ENCODE data around the gene TBL2.

DNA sequence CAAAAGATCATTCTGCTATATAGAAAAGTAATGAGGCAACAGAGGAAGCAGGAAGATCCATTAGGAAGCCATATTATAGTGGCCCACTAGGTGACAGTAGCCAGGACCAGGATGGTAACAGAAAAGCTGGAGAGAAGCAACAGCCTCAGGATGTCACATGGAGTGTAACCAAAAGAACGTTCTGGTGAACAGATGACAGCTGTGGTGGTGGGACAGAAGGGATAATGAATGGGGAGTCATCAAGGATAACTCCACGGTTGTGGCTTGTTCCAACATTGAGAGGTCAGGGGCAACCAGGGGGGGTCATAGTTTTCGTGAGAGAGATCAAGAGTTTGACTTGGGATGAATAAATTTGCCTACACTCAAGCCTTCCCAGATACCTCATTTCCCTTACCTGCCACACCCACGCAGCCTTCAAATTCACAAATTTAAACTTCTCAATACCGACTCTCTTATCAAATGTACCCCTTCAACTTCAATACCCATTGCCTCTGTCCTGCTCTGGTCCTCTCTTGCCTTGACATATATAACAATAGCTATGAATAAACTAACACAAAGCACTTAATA is 9.3 kb downstream of the TBL2 start:
- TF ChIP-seq, protein P1, sequence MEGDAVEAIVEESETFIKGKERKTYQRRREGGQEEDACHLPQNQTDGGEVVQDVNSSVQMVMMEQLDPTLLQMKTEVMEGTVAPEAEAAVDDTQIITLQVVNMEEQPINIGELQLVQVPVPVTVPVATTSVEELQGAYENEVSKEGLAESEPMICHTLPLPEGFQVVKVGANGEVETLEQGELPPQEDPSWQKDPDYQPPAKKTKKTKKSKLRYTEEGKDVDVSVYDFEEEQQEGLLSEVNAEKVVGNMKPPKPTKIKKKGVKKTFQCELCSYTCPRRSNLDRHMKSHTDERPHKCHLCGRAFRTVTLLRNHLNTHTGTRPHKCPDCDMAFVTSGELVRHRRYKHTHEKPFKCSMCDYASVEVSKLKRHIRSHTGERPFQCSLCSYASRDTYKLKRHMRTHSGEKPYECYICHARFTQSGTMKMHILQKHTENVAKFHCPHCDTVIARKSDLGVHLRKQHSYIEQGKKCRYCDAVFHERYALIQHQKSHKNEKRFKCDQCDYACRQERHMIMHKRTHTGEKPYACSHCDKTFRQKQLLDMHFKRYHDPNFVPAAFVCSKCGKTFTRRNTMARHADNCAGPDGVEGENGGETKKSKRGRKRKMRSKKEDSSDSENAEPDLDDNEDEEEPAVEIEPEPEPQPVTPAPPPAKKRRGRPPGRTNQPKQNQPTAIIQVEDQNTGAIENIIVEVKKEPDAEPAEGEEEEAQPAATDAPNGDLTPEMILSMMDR (IDR thresholded peaks at IDR 0.05 in 4 of 5, conservative IDR thresholded peaks at IDR 0.05 in 1 of 5): no peak
- no peak for TF ChIP-seq POLR2A (IDR thresholded peaks at IDR 0.05)
